Activated CD8-positive, alpha-beta memory T cell treated with anti-CD3 and anti-CD28 coated beads for 1 hour (primary cell): ENCODE results near the gene ZNF653.
"Not testable (repeated sequence)": the region's sequence is repeated elsewhere in the genome, so short reads cannot be mapped to it uniquely, and the experiment has no call there.

Experiments
- DNase-seq, 2 donors: peaks; one replicate each; pipeline ENCODE4 v3.0.0-alpha.2; 2020; ENCODE audit warnings: low read depth in 1 of 2; ENCODE audit errors: extremely low read depth in 1 of 2

The ZNF653 gene

GRCh38 chr19:11458236-11458900, 47.3 kb downstream of the ZNF653 start:
- no peak for DNase-seq

DNA sequence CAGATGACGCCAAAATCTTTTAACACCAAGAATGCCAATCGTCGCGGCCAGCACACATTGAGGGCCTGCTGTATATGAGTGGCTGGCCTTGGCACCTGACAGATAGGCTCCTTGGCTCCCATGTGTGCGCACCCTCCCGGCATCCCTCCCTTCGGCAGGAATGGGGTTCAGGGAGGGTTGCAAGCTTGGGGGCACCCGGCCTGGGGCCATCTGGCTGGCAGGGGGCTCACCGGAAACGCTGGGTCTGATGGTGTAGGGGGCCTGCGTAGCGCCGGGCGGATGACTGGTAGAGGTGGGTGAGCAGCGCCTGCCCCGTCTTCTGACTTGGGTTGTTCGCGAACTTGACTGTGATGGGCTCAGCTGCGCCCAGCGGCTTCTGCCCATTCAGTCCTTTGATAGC, 47.8 kb downstream of the ZNF653 start:
- no peak for DNase-seq

DNA sequence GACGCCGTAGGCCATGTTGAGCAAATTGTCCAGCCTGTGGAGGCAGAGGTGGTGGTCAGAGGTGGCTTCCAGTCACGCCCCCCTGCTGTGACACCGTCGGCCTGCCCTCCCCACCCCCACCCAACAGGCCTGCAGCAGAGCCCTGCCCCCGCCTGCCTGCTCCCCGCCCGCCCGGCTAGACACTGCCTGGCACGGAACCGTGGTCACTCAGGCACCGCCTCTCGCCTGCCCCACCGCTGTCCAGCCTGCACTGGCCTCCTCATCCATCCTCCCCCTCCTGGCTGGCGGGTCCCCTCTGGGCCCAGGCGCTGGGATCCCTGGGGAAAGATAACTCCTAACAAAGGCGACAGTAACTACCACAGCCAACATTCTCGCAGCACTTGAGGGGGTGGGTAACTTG, 48.5 kb downstream of the ZNF653 start:
- no peak for DNase-seq

- DNase-seq, result no peak
These were observed 49.0 kb downstream of the ZNF653 start for GRCh38 chr19:11456659-11457058.

DNA sequence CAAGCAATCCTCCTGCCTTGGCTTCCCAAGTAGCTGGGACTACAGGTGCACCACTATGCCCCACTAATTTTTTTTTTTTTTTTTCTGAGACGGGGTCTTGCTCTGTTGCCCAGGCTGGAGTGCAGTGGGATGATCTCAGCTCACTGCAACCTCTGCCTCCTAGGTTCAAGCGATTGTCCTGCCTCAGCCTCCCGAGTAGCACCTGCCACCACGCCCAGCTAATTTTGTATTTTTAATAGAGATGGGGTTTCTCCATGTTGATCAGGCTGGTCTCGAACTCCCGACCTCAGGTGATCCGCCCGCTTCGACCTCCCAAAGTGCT, 50.4 kb downstream of the ZNF653 start:
- not testable (repeated sequence) for DNase-seq

DNA sequence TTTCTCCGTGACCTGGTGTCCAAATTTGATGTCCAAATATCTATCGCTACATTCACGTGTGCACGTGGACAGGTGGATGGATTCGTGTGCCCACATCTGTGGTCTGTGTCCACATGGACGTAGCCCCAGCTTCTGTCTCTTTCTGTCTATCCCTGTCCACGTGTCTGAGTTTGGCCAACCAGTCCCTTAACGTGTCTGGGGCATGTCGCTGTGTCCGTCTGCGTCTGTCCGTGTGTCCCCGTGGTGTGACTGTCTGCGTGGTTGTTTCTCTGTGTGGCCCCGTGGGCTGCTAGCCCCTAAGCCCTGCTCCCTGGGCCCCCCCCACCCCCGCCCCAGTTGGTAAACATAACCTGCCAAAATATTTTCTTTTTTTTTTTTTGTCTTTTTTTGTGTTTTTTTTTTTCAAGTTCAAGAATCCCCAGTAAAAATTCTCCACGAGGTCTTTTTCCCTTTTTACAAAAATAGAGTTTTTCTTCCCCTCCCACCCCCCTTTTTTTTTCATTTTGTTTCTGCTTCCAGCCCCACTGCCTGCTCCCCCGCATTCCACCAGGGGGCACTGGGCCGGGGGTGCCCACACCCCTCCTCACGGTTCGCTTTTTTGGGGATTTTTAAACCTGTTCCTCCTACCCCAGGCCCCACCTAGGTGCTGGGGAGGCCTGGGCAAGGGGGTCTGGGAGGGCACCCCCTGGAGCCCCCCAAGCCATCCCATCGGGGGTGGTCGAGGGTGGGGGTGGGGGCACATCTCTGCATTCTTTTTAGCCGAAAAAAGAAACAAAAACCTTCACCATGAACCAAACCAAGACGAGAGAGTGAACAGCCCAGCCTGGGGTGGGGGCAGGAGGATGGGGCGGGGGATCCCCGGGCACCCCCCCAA, 51.9 kb downstream of the ZNF653 start:
- no peak for DNase-seq

GRCh38 chr19:11452620-11453310, 52.9 kb downstream of the ZNF653 start:
- no peak for DNase-seq

DNA sequence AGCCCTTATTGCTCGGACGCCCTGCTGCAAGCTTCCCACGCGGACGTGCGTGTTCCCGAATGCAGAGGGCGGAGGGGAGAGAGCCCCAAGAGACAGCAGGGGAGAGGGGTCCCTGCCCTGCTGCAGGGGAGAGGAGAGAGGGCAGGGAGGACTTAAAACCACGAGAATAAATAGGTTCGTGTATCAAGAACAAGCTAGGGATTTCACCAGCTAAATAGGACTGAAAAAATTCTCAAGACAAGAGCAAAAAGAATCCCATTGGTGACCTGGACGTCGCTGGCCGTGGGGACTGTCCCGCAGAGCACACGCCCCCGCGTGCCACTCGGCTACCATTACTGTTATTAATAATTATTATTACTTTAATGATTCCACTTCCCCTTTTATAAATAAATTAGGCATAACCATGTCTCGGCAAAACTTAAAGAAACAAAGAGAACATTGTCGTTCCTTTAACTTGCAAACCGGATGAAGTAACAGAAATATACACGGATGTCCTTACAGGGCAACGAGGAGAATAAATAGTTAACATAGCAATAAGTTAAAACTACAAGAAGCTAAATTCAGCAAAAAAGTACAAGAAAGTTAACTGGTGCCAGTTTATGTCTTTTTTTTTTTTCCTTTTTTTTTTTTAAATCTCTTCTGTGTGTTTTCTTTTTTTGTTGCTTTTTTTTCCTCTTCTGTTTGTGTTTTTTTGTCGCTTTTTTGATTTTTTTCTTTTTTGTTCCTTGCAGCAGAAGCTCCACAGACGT, 53.6 kb downstream of the ZNF653 start:
- no peak for DNase-seq

- DNase-seq, result no peak
These were observed 54.2 kb downstream of the ZNF653 start for GRCh38 chr19:11451327-11451870.

- no peak for DNase-seq
These were observed 54.9 kb downstream of the ZNF653 start for GRCh38 chr19:11450570-11451326.

- no peak for DNase-seq
These were observed 56.6 kb downstream of the ZNF653 start for GRCh38 chr19:11448923-11449554.

GRCh38 chr19:11448410-11448809, 57.2 kb downstream of the ZNF653 start:
- DNase-seq, result no peak

- DNase-seq, result no peak
These were observed 58.0 kb downstream of the ZNF653 start for GRCh38 chr19:11447347-11448262.

DNA sequence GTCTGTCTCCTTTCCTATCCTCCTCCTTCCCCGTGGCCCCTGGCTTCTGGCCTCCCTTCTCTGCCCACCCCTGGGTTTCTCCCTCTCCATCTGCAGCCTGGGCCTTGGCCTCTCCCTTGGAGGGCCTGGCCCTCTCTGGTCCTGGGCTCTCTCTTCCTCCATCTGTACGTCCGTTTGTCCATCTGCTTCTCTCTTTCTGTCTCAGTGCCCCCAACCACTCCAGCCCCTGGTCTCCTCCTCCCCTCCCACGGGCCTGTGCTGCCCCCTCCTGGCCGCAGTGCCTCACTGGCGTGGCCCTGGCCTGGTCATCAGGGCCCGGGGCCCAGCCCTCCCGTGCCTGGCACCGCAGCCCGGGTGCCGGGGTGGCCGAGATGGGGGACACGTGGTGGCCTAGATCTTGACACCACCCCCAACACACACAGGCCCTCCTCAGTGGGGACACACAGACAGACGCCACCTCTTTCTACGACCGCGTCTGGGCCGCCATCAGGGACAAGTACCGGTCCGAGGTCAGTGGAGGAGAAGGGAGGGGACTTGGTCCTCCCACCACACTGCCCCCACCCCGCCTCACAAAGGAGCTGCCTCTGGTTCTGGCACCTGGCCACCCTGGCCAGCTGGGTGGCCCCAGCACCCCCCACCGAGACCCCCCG, 58.9 kb downstream of the ZNF653 start:
- peak in 1 of 2 donors; percentile 41 for DNase-seq

DNA sequence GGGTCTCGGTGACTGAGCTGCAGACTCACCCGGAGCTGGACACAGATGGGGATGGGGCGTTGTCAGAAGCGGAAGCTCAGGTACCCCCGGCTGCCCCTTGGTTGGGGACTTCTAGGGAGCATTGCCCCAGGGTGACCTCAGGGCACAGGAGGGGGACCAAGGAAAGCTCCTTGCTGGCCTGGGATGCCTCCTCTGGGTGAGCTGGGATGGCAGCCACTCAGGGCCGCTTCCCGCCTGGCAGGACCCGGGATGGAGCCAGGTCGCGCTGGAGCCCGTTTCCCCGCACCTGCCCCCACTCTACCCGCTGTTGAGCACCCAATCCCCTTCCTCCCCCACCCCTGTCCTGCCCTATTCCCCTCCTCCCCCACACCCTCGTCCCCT, 59.4 kb downstream of the ZNF653 start:
- no peak for DNase-seq

GRCh38 chr19:11445141-11445540, 60.5 kb downstream of the ZNF653 start:
- no peak for DNase-seq

DNA sequence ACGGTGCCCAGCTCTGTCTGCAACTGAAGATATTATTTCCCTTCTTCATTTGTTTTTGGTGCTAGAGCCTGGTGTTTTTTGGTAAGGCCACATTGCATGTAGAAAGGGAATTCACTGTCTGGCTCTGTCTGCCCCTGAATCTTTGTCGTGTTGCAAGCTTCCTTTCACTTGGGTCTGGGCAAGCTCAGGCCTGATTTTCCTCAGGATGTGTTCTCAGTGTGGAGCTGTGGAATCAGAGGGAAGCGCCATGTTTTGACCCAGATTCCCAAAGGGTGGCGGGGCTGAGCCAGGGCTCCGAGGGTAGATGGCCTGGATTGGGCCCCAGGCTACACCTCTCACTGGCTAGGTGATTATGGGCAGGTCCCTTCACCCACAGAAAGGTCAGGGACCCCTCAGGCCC, 61.6 kb downstream of the ZNF653 start:
- no peak for DNase-seq

DNA sequence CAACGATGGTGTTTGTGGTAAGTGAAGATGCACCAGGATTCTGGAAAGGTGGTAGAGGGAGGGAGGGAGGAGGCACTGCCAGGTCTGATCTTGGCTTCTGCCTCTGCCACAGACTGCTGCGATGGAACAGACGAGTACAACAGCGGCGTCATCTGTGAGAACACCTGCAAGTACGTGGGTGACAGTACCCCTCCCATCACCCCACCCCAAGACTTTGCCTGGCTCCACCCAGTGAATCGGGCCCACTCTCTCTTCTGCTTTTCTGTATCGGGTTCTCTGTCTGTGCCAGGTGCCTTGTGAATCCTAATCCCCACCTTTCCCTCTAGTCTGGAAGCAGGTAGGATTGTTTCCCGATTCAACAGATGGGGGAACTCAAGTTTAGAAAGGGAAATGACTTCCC, 67.7 kb downstream of the ZNF653 start:
- no peak for DNase-seq
